Upper lobe of left lung (tissue), 4 donors: ENCODE data around the gene EXOSC5.

Experiments
- CTCF ChIP-seq, 6 experiments: fragments of 450-650 bp in 4 of 6; fragments of 200-600 bp in 2 of 6; sonication (generic) in 2 of 6; IDR thresholded peaks; one replicate each; pipeline ENCODE4 v1.5.1; 2016 to 2019; ENCODE audit warnings: antibody characterized with exemption in 6 of 6
- EP300 ChIP-seq, 4 donors: sonication (generic); formaldehyde crosslinking; IDR thresholded peaks; one replicate each; pipeline ENCODE4 v1.5.1; 2017; ENCODE audit warnings: antibody characterized with exemption in 4 of 4, control low read depth in 2 of 4
- POLR2A ChIP-seq, 4 donors: fragments of 450-650 bp; IDR thresholded peaks; one replicate each; pipeline ENCODE4 v1.5.1; 2016 to 2017; ENCODE audit warnings: antibody characterized with exemption in 4 of 4, mild to moderate bottlenecking in 2 of 4
- POLR2AphosphoS5 ChIP-seq, 2 donors: sonication (generic); formaldehyde crosslinking; IDR thresholded peaks; one replicate each; pipeline ENCODE4 v1.5.1; 2017; ENCODE audit warnings: antibody characterized with exemption in 2 of 2

GRCh38 chr19:41363753-41364523, 33.2 kb downstream of the EXOSC5 start, which contains the start of gene B9D2:
- TF ChIP-seq POLR2AphosphoS5 (IDR thresholded peaks at IDR 0.05) = peak; percentile 65 to 75
- peak in 4 of 6 experiments; percentile 6 to 31 (median 10) for TF ChIP-seq CTCF (IDR thresholded peaks at IDR 0.05)
- TF ChIP-seq POLR2A (IDR thresholded peaks at IDR 0.05) = peak; percentile 48 to 83 (median 65)
- no peak for TF ChIP-seq EP300 (IDR thresholded peaks at IDR 0.05)
